IPS-NIHi11 (cell line): Measurements from ENCODE around the gene RSPO1.
A peak's percentile ranks its signal among the peaks of the same experiment; 100 is the strongest.
"Not testable (repeated sequence)": the region's sequence is repeated elsewhere in the genome, so short reads cannot be mapped to it uniquely, and the experiment has no call there.

Experiments used
- DNase-seq: peaks from one replicate; pipeline ENCODE4 v3.0.0; 2012; ENCODE audit warnings: mixed read lengths, low spot score

RSPO1 gene

GRCh38 chr1:37620707-37621106, 14.0 kb downstream of the RSPO1 start:
- no peak for DNase-seq

- no peak for DNase-seq
Observed at GRCh38 chr1:37616330-37616729, 18.4 kb downstream of the RSPO1 start.

GRCh38 chr1:37614105-37614504, 20.6 kb downstream of the RSPO1 start:
- no peak for DNase-seq

- no peak for DNase-seq
Observed at GRCh38 chr1:37612186-37612585, 22.5 kb downstream of the RSPO1 start.

- no peak for DNase-seq
Observed at GRCh38 chr1:37609994-37610393, 24.7 kb downstream of the RSPO1 start.

GRCh38 chr1:37609002-37609401, 25.7 kb downstream of the RSPO1 start:
- DNase-seq: no peak

- DNase-seq: no peak
Observed at GRCh38 chr1:37606481-37607263, 28.0 kb downstream of the RSPO1 start.

GRCh38 chr1:37605806-37606474, 28.8 kb downstream of the RSPO1 start:
- no peak for DNase-seq

GRCh38 chr1:37605061-37605650, 29.5 kb downstream of the RSPO1 start:
- DNase-seq: no peak

- peak; percentile 82 for DNase-seq
Observed at GRCh38 chr1:37602750-37603694, 31.7 kb downstream of the RSPO1 start.

GRCh38 chr1:37601441-37601840, 33.3 kb downstream of the RSPO1 start:
- no peak for DNase-seq

- no peak for DNase-seq
Observed at GRCh38 chr1:37599940-37600339, 34.8 kb downstream of the RSPO1 start.

- no peak for DNase-seq
Observed at GRCh38 chr1:37596182-37596667, 38.5 kb downstream of the RSPO1 start.

GRCh38 chr1:37595440-37596181, 39.1 kb downstream of the RSPO1 start, which contains the start of gene GNL2:
GNL2 (minus strand) TSS chr1:37595937; CDS start chr1:37595822, 115 bp downstream.
- peak; percentile 100 for DNase-seq

- no peak for DNase-seq
Observed at GRCh38 chr1:37593726-37594125, 41.0 kb downstream of the RSPO1 start.

GRCh38 chr1:37588939-37589338, 45.8 kb downstream of the RSPO1 start:
- no peak for DNase-seq

GRCh38 chr1:37584544-37584943, 50.1 kb downstream of the RSPO1 start:
- DNase-seq: not testable (repeated sequence)

- no peak for DNase-seq
Observed at GRCh38 chr1:37575692-37576091, 59.0 kb downstream of the RSPO1 start.

- DNase-seq: no peak
Observed at GRCh38 chr1:37574834-37575480, 59.7 kb downstream of the RSPO1 start.

- no peak for DNase-seq
Observed at GRCh38 chr1:37570528-37571334, 64.0 kb downstream of the RSPO1 start.
